Astrocyte of the cerebellum (primary cell): ENCODE results near the gene TMEM147.
A peak's percentile ranks its signal among the peaks of the same experiment; 100 is the strongest.

Source experiments
- DNase-seq: peaks from one replicate; pipeline ENCODE4 v3.0.0-alpha.2; 2011; ENCODE audit warnings: low read depth
- H3K4me3 ChIP-seq: 2 replicates; pipeline ENCODE4 v1.5.1; 2011; ENCODE audit warnings: mild to moderate bottlenecking, low read depth, low read length, moderate library complexity
- CTCF ChIP-seq: IDR thresholded peaks from 2 replicates; pipeline ENCODE4 v1.5.1; 2012; ENCODE audit warnings: low read length, low read depth, moderate library complexity, mild to moderate bottlenecking; ENCODE audit errors: missing control alignments
- in situ Hi-C: cut with HindIII; loops from 2 replicates; pipeline ENCODE4 v1.10.0; 2017; ENCODE audit warnings: low sequenced_read_pairs

The TMEM147 gene

GRCh38 chr19:35502751-35503150, 42.7 kb upstream of the TMEM147 start:
- TF ChIP-seq CTCF: no peak
- in situ Hi-C loops: no loop called here
- DNase-seq: no peak
- H3K4me3 ChIP-seq: no peak overlapping the region

GRCh38 chr19:35506011-35506410, 39.4 kb upstream of the TMEM147 start:
- in situ Hi-C loops: loop anchor here (5.0 kb wide), 1 partner anchor 154 kb away; no protein-coding TSS in a partner anchor
- H3K4me3 ChIP-seq: no peak overlapping the region
- TF ChIP-seq CTCF: no peak
- DNase-seq: no peak

GRCh38 chr19:35507561-35507960, 37.9 kb upstream of the TMEM147 start:
- no peak for DNase-seq
- no peak for TF ChIP-seq CTCF
- in situ Hi-C loops: loop anchor here (5.0 kb wide), 1 partner anchor 155 kb away; no protein-coding TSS in a partner anchor
- no peak overlapping the region for H3K4me3 ChIP-seq

DNA sequence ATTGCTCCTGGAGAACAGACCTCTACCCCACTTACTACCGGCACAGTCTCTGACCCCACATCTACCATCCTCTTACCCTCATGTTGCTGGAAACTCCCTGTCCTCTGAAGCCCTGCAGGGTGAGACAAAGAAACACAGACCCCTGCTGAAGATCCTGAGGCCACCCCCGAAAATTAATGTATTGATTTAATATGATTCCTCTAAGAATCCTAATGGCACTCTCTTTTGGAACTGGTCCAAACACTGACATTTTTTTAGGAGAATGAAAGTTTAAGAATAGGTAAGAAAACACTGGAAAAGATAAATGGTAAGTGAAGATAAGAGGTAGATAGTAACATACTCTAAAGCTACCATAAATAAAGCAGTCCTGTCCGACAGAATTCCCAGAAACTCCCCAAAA, 37.3 kb upstream of the TMEM147 start:
- no peak overlapping the region for H3K4me3 ChIP-seq
- DNase-seq: no peak
- in situ Hi-C loops: loop anchor here (5.0 kb wide), 1 partner anchor 156 kb away; no protein-coding TSS in a partner anchor
- no peak for TF ChIP-seq CTCF

GRCh38 chr19:35509018-35509652, 36.3 kb upstream of the TMEM147 start:
- no peak overlapping the region for H3K4me3 ChIP-seq
- in situ Hi-C loops: loop anchor here (5.0 kb wide), 1 partner anchor 157 kb away; no protein-coding TSS in a partner anchor
- DNase-seq: no peak
- no peak for TF ChIP-seq CTCF

- H3K4me3 ChIP-seq: peak overlapping the region; percentile 13
- in situ Hi-C loops: loop anchor here (5.0 kb wide), 1 partner anchor 158 kb away; no protein-coding TSS in a partner anchor
- DNase-seq: no peak
- peak; percentile 85 for TF ChIP-seq CTCF
Observed at GRCh38 chr19:35509861-35510625, 35.4 kb upstream of the TMEM147 start.
